ENCODE measurements around the gene AMPD1. TPM values are rescaled to one million over a fixed set of nuclear protein-coding genes. Genes with fewer than 3 reads are reported as not detected.

Gene AMPD1
- total and polyA plus RNA-seq, 2 of the 13 experiments (the other 11 are each of a cell fraction or from before 2014, with no cell fraction given) = not detected

- no peak for FAIRE-seq
- Histone ChIP-seq H3K27me3 (ENCODE audit: control insufficient read depth in 1 of 2, insufficient read depth in 2 of 2, low read length in 2 of 2) (peaks cover 0 to 24% of the 10 kb centered on the region in 2 experiments; a peak in 1 of 5 replicates), H3K79me2 (ENCODE audit: insufficient read depth, low read length) (no peaks in the 10 kb centered on the region), H3K9me3 (ENCODE audit: low read length) (no peaks in the 10 kb centered on the region), H3K9ac (ENCODE audit: insufficient read depth, low read depth, low read length) (no peak overlapping the region), H3K27ac (ENCODE audit: extremely low read length, insufficient read depth, low read length) (no peak overlapping the region), H2AFZ (ENCODE audit: low read length) (peak overlapping the region; percentile 74), H3K4me2 (ENCODE audit: low read depth, low read length) (peak overlapping the region; percentile 99), H4K20me1 (ENCODE audit: insufficient read depth, low read length) (no peaks in the 10 kb centered on the region), H3K36me3 (replicated peaks in 1 of 2; ENCODE audit: control insufficient read depth in 1 of 2, insufficient read depth in 2 of 2, low read length in 2 of 2) (no peaks in the 10 kb centered on the region), H3K4me3 (replicated peaks in 1 of 3; ENCODE audit: insufficient read depth in 1 of 3, low read depth in 2 of 3, low read length in 3 of 3) (peak overlapping the region; percentile 53 to 80 (median 65)), H3K4me1 (ENCODE audit: insufficient read depth, low read length) (peaks cover 17% of the 10 kb centered on the region)
- peak; percentile 81 for DNase-seq (ENCODE audit: low spot score)
- in situ Hi-C loops (cut with HindIII; ENCODE audit: extremely low pct_ligation_motif_present, low pct_unique_long_range_greater_than_20kb) (no loop called here), intact Hi-C loops (cut with micrococcal nuclease; ENCODE audit: unreplicated experiment) (loop anchor here (2.0 kb wide), 1 partner anchor 324 kb away; no protein-coding TSS in a partner anchor)
- ChIA-PET POLR2A (interaction anchor here (0.7 to 1.7 kb wide), 3 partner anchors 46 to 111 kb away, joined by 4 to 8 read pairs (median 4); partner anchors contain the start of genes NRAS and SIKE1), CTCF (ENCODE audit: low intra/inter-chr PET ratio, low total read pairs) (interaction anchor here (2.9 kb wide), 1 partner anchor 324 kb away, joined by 12 read pairs; no protein-coding TSS in a partner anchor)
- BruUV-seq (replicated peaks) = no TSS peak
- peak; percentile 99 for ATAC-seq
- 15% methylated on average over 8 of the region's 45 CpGs for WGBS (ENCODE audit: low lambda C conversion rate)
- TF ChIP-seq MIER2 (CRISPR knock-in tag; IDR thresholded peaks at IDR 0.05) (no peak), ZNF34 (CRISPR knock-in tag; IDR thresholded peaks at IDR 0.05; ENCODE audit: borderline replicate concordance) (no peak), TBX3 (IDR thresholded peaks at IDR 0.05; ENCODE audit: borderline replicate concordance) (no peak), ZNF766 (CRISPR knock-in tag; IDR thresholded peaks at IDR 0.05; ENCODE audit: borderline replicate concordance) (0 out of 2 replicates have a peak, but pooled peaks have one; percentile 30), MIXL1 (CRISPR knock-in tag; IDR thresholded peaks at IDR 0.05) (no peak), MXD1 (CRISPR knock-in tag; IDR thresholded peaks at IDR 0.05) (no peak), TAF1 (CRISPR knock-in tag; IDR thresholded peaks at IDR 0.05) (peak; percentile 70), AKAP8 (CRISPR knock-in tag; IDR thresholded peaks at IDR 0.05) (no peak), KMT2A (CRISPR knock-in tag; IDR thresholded peaks at IDR 0.05) (no peak), ZMYM4 (CRISPR knock-in tag; IDR thresholded peaks at IDR 0.05) (peak; percentile 57; the same call in 1 of the 2 replicates), KAT8 (CRISPR knock-in tag; IDR thresholded peaks at IDR 0.05) (0 out of 2 replicates have a peak, but pooled peaks have one; percentile 26), GATAD2A (CRISPR knock-in tag; IDR thresholded peaks at IDR 0.05) (peak; percentile 29; the same call in 1 of the 2 replicates), NAIF1 (CRISPR knock-in tag; IDR thresholded peaks at IDR 0.05; ENCODE audit: borderline replicate concordance) (no peak), ZNF687 (CRISPR knock-in tag; IDR thresholded peaks at IDR 0.05) (peak; percentile 91), CBX1 (IDR thresholded peaks at IDR 0.05; ENCODE audit: low read depth) (peak; percentile 30), RBFOX2 (IDR thresholded peaks at IDR 0.05; ENCODE audit: low read depth, low read length) (0 out of 2 replicates have a peak, but pooled peaks have one; percentile 20), ZNF580 (CRISPR knock-in tag; IDR thresholded peaks at IDR 0.05; ENCODE audit: borderline replicate concordance, low read depth) (0 out of 2 replicates have a peak, but pooled peaks have one; percentile 37), ZFY (CRISPR knock-in tag; IDR thresholded peaks at IDR 0.05) (0 out of 2 replicates have a peak, but pooled peaks have one; percentile 19)
Measured at GRCh38 chr1:114670083-114671010, 25.0 kb downstream of the AMPD1 start.
